HG03159 (cell line): ENCODE results near the gene SNCAIP.
"Not testable (repeated sequence)": the region's sequence is repeated elsewhere in the genome, so short reads cannot be mapped to it uniquely, and the experiment has no call there.

Experiments used
- ATAC-seq: cut with Tn5 transposase; IDR thresholded peaks from one replicate; pipeline ENCODE4 v1.9.1; 2021; ENCODE audit warnings: mild to moderate bottlenecking, moderate library complexity; ENCODE audit not compliant: unreplicated experiment

The SNCAIP gene

DNA sequence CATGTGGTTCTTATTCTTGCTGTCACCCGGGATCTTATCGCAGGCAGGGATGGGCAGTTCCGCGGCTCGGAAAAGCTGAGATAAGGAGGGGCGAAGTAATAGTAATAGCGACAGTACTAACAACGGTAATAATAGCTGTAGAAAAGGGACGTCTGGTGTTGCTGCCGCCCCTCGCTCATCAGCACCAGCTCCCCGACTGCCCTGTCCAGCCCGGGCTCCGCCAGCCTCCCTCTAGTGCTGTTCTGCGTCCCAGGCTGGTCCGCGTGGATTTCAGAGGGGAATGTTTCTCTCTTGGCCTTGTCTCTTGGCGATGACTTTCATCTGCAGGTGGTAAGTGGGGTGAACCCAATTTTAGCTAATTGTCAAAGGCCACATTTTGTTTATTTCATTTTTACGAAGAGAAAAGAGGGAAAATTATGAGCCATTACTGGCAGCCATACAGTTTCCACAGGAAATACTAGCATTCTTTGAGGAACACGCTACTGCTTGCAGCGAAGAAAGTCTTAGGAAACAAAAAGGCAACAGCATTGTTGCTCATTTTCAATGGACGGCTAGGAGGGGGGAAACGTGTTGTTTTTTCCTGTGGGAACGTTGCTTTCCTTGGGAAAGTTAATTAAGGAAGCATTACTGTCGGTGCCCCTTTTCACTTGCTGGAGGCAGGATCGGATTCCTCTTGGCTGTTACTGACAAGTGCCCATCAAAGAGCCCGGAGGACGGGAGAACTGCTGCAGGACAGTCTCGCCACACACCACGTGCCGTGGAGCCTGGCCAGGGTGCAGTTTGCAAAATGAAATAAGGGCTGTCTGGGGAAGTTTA lies 762 bp downstream of the SNCAIP start:
- ATAC-seq: no peak

DNA sequence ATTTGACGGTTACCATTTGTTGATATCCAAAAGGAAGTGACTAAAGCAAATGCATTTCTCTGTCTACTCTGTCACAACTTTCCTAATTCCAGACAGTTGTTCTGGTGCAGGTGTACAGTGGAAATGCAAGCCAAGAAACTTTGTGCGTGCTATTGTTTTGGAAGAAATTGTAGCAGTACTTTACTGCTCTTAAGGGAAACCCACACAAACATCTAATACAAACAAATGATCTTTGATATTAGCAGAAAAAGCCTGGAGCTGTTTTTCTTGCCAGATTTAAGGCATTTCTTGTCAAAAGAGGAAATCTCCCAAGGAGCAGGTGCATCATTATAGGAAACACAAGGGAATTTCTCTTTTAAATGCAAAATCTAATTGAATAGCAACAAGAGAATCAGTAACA lies 2.0 kb downstream of the SNCAIP start:
- no peak for ATAC-seq

DNA sequence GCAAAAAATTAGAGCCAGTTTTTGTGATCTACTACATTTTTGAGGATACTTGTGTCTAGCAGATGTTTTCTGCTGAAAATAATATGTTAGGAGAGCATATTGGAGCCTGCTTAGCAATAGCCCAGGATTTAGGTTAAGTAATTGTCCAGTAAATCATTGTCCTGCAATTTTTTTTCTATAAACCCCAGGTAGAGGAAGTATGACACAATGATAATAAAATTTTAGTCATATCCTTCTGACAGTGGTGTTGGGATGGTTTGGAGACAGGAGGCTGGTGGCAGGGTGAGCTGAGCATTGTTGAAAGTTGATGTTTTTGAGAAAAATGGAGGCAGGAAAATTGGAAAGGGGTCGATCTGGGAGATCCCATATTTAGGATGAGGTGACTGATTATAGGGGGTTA lies 3.5 kb downstream of the SNCAIP start:
- ATAC-seq: no peak

- no peak for ATAC-seq
Measured at GRCh38 chr5:122316656-122317055, 4.6 kb downstream of the SNCAIP start.

- no peak for ATAC-seq
Measured at GRCh38 chr5:122319897-122320296, 7.9 kb downstream of the SNCAIP start.

DNA sequence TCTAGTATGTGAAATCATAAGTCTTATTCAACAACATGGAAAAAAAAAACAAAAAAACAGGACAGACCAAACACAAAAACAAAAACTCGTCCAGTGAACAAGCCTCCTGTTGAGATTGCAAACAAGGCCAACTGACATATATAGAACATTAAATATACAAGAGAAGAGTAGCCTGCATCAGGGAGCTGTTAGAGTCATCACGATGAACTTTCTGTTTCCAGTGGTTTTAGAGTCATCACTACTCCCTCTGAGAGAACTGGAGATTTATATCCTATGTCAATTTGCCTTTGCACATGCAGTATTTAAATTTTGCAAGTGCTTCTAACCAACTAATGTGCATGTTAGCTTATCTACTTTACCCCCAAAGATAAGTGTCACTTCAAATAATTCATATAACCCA lies 9.9 kb downstream of the SNCAIP start:
- no peak for ATAC-seq

DNA sequence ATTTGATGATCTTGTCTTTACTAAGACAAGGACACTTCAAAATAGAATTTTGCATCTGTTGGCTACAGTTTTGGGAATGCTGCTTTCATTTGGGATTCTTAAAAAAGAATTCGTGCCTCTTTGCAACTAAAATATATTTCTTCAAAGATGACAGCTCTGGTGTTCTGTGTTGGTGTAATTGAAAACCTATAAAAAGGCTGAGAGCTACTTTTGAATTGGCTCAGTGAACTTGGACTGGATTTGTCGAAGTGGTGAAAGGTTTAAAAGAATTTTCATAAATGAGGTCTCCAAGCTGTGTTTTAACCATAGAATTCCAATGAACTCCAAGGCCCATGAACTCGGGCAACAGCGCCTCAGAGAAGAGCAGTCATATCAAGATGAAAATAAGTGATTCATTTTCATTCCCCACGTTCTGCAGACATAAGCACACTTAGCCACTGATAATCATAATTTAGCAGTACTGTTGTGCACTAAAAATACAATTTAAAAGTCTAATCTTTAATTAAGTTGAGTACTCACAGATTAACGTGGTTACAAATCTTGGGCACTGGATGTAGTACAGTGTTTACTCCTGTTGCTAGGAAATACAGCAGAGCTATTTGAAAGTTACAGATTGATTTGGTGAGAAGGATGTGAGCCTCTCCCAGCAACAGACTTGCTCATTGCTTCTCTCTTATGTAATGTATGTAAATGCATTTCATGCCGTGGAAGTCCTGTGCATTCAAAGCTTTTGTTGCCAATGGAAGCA lies 10.9 kb downstream of the SNCAIP start:
- no peak for ATAC-seq

DNA sequence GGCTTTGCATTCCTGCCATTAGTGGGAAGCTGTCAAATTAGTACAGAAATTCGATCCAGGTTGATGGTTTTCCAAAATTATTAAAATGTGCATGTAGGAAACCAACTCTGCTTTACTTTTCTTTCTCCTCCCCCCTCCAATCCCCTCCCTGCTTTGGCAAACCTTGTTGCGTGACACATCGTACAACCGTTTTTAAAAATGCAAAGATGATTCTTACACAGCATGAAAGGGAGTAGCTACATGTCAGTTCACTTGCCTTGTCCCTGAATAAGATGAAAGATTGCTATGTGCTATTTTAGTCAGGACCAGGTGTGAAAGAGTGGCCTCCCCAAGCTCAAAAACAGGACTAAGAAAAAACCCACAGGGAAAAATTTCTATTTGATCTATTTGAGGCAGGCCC lies 11.7 kb downstream of the SNCAIP start:
- no peak for ATAC-seq

DNA sequence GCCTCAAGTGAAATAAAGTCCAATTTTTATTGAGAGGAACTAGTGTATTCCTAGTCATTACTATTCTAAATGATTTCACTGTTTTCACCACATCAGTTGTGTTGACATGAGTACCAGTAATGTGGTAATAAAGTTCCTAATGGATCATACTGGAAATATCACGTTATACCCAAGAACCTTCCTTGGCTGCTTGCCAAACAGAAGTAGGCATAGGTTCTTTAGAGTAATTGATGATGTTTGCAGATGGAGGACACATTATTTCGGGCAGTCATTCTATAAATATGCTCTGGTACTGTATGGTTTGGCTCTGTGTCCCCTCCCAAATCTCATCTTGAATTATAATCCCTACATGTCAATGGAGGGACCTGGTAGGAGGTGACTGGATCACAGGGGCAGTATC lies 15.1 kb downstream of the SNCAIP start:
- ATAC-seq: no peak

- ATAC-seq: no peak
Measured at GRCh38 chr5:122330881-122331280, 18.8 kb downstream of the SNCAIP start.

GRCh38 chr5:122332599-122333555 lies 20.8 kb downstream of the SNCAIP start:
- ATAC-seq: no peak

- ATAC-seq: no peak
Measured at GRCh38 chr5:122333564-122333963, 21.5 kb downstream of the SNCAIP start.

DNA sequence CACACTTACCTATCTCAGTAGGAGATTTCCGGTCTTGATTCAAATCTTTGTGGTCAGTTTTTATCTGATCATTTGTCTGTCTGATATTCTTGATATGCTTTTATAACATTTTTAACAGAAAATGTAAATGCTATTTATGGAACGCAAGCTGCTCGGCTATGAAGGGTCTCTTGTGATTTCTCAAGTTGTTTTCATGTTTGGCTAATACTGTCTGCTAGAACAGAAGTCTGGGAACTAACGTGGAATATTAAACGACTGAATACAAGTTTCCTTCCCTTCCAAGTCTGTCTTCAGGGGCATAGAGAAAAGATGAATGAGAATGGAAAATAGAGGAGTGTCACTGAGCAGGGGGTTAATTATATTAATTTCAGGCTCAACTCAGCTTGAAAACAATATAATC lies 27.6 kb downstream of the SNCAIP start:
- ATAC-seq: no peak

DNA sequence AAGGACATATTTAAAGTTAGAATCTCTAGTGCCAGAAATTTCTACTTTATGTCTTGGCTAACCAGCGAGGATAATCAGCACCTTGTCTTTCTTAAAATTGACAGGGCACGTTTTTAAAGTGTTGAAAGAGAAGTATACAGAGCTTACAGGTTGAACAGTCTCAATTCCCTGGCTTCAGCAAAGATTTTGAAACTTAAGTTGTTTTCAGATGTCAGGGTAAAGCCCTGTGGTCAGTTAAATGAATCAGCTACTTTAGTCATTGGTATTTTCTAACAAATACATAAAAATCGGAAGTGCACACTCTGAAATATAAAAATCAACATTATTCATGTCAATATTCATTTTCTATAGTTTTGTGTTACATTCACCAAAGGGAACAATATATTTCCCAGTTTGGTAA lies 29.1 kb downstream of the SNCAIP start:
- no peak for ATAC-seq

DNA sequence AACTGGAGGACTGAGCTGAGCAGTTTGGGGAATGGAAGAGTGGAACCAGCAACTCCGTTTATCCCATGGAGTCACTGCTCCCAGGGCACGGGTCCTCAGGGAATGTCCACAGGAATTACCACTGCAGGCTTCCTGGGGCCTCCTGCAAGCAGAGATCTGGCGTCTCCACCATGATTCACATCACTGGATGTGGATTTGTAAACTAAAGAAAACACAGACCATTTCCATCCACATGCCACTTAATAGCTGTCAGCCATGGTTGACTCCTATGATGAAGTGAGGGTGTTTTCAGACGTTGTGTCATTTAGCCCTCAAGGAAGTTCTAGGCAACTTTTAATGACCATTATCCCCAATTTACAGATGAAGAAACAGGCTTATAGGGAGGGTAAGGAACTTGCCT lies 30.2 kb downstream of the SNCAIP start:
- ATAC-seq: no peak

DNA sequence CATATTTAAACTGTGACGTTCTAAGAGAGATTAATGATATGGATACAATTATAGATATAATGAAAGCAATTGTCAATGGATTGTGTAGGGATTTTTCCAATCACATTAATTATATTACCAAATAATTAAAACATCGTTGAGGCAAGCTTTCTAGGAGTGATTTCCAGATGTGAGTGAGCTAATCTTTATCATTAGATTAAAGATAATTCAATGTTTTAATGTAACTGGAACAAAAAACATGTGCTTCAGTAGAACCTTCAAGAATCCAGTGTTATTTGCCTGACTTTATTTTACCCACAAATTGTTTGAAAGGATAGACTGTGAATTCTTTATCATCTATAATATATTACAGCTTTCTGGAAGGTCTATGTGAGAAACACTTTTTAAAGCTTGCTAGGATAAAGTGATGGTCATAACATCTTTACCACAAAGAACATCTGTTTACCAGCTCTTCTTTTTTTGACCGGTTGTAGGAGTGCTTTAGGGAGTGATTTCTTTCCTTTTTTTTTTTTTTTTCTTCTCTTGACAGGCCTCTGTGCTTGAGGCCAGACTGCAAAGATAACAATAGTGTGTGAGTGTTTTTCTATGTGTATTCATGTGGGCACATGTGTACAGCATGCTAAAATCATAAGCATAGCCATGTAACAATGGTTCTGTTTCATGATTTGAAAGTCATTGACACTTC lies 35.0 kb downstream of the SNCAIP start:
- ATAC-seq: no peak

GRCh38 chr5:122350496-122350895 lies 38.5 kb downstream of the SNCAIP start:
- no peak for ATAC-seq

GRCh38 chr5:122351416-122352157 lies 39.5 kb downstream of the SNCAIP start:
- ATAC-seq: no peak

DNA sequence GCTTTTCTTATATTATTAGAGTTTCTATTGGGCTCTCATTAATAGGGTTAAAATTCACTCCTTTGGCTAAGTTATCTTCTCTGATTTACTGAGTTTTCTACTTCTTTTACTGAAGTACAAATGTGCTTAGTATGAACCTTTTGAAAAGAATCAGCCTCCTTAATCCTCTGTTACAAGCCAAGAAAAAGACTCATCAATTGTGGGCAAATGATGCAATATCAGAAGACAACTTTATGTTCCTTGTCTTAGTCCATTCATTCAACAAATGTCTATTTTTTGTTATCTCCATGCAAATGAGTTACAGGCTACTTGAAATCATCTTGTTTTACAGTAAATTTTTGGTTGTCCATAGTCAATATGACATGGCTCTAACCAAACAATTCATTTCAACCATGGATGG lies 40.3 kb downstream of the SNCAIP start:
- no peak for ATAC-seq

DNA sequence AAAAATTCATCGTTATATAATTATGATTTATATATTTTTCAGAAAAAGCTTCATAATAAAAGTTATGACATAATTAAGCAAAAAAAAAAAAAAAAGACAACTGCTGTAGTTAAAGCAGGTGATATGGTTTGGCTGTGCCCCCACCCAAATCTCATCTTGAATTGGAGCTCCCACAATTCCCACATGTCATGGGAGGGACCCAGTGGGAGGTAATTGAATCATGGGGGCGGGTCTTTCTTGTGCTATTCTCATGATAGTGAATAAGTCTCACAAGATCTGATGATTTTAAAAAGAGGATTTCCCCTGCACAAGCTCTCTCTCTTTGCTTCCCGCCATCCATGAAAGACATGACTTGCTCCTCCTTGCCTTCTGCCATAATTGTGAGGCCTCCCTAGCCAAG lies 41.3 kb downstream of the SNCAIP start:
- ATAC-seq: not testable (repeated sequence)
